H9 (cell line): ENCODE data around the gene NOP56. TPM values are rescaled to one million over a fixed set of nuclear protein-coding genes. Genes with fewer than 3 reads are reported as not detected.

Experiments used
- DNase-seq: peaks from one replicate; pipeline ENCODE4 v3.0.0-alpha.2; 2017
- H2AFZ ChIP-seq: one replicate; pipeline ENCODE4 v1.6.1; 2013; ENCODE audit warnings: mild to moderate bottlenecking, low read length, control low read depth, moderate library complexity
- H2AK5ac ChIP-seq: 2 replicates; pipeline ENCODE4 v1.6.1; 2013; ENCODE audit warnings: low read length, control low read depth, mixed read lengths; ENCODE audit not compliant: insufficient read length
- H2BK120ac ChIP-seq: one replicate; pipeline ENCODE4 v1.6.1; 2013; ENCODE audit warnings: low read depth, mild to moderate bottlenecking, low read length, control low read depth, inconsistent platforms; ENCODE audit not compliant: poor library complexity, severe bottlenecking
- H2BK12ac ChIP-seq: 2 replicates; pipeline ENCODE4 v1.6.1; 2013; ENCODE audit warnings: low read length, control low read depth, mixed read lengths, low read depth; ENCODE audit not compliant: insufficient read length
- H2BK15ac ChIP-seq: 2 replicates; pipeline ENCODE4 v1.6.1; 2013; ENCODE audit warnings: low read depth, low read length, control low read depth
- H2BK20ac ChIP-seq: one replicate; pipeline ENCODE4 v1.6.1; 2013; ENCODE audit warnings: low read depth, mild to moderate bottlenecking, low read length, control low read depth, inconsistent platforms; ENCODE audit not compliant: poor library complexity, severe bottlenecking
- H2BK5ac ChIP-seq: 2 replicates; pipeline ENCODE4 v1.6.1; 2013; ENCODE audit warnings: low read length, control low read depth, mixed read lengths; ENCODE audit not compliant: insufficient read length
- H3K14ac ChIP-seq: 2 replicates; pipeline ENCODE4 v1.6.1; 2013; ENCODE audit warnings: low read length, control low read depth; ENCODE audit not compliant: insufficient read depth
- H3K18ac ChIP-seq: 2 replicates; pipeline ENCODE4 v1.6.1; 2013; ENCODE audit warnings: low read depth, mild to moderate bottlenecking, mixed read lengths, low read length, control low read depth; ENCODE audit not compliant: insufficient read length
- H3K23ac ChIP-seq: 2 replicates; pipeline ENCODE4 v1.6.1; 2013; ENCODE audit warnings: low read length, control low read depth, mixed read lengths, low read depth; ENCODE audit not compliant: insufficient read length
- H3K23me2 ChIP-seq: 2 replicates; pipeline ENCODE4 v1.6.1; 2013; ENCODE audit warnings: low read depth, mild to moderate bottlenecking, mixed read lengths, low read length, control low read depth; ENCODE audit not compliant: insufficient read length, poor library complexity, severe bottlenecking
- H3K27ac ChIP-seq: 2 replicates; pipeline ENCODE4 v1.5.1; 2013; ENCODE audit warnings: low read length, control low read depth, mixed read lengths, low read depth; ENCODE audit not compliant: insufficient read length
- H3K27me3 ChIP-seq: 2 replicates; pipeline ENCODE4 v1.6.1; 2013; ENCODE audit warnings: low read length, control low read depth, inconsistent platforms; ENCODE audit not compliant: insufficient read depth
- H3K4ac ChIP-seq: 2 replicates; pipeline ENCODE4 v1.6.1; 2013; ENCODE audit warnings: low read depth, mild to moderate bottlenecking, control low read depth, inconsistent platforms, low read length, moderate library complexity
- H3K4me1 ChIP-seq: 2 replicates; pipeline ENCODE4 v1.6.1; 2013; ENCODE audit warnings: low read length, control low read depth, inconsistent platforms; ENCODE audit not compliant: insufficient read depth
- H3K4me2 ChIP-seq: 2 replicates; pipeline ENCODE4 v1.6.1; 2013; ENCODE audit warnings: low read length, control low read depth, mixed read lengths; ENCODE audit not compliant: insufficient read length, insufficient read depth
- H3K56ac ChIP-seq: 2 replicates; pipeline ENCODE4 v1.6.1; 2013; ENCODE audit warnings: low read depth, mild to moderate bottlenecking, mixed read lengths, low read length, control low read depth; ENCODE audit not compliant: insufficient read length
- H3K79me1 ChIP-seq: 2 replicates; pipeline ENCODE4 v1.6.1; 2013; ENCODE audit warnings: low read depth, mild to moderate bottlenecking, moderate library complexity, low read length, control low read depth, inconsistent platforms; ENCODE audit not compliant: insufficient read depth, poor library complexity, severe bottlenecking
- H3K79me2 ChIP-seq: 2 replicates; pipeline ENCODE4 v1.6.1; 2013; ENCODE audit warnings: low read length, control low read depth, inconsistent platforms; ENCODE audit not compliant: insufficient read depth
- H3K9ac ChIP-seq: 2 replicates; pipeline ENCODE4 v1.6.1; 2013; ENCODE audit warnings: low read length, control low read depth, mixed read lengths; ENCODE audit not compliant: insufficient read length; ENCODE audit errors: extremely low read depth
- H3K9me3 ChIP-seq: one replicate; pipeline ENCODE4 v1.6.1; 2013; ENCODE audit warnings: low read depth, low read length, inconsistent platforms; ENCODE audit not compliant: control insufficient read depth
- H3T11ph ChIP-seq: one replicate; pipeline ENCODE4 v1.6.1; 2013; ENCODE audit warnings: mild to moderate bottlenecking, low read length, control low read depth, inconsistent platforms
- H4K20me1 ChIP-seq: one replicate; pipeline ENCODE4 v1.6.1; 2013; ENCODE audit not compliant: control insufficient read depth, insufficient read length, insufficient read depth
- H4K5ac ChIP-seq: 2 replicates; pipeline ENCODE4 v1.6.1; 2013; ENCODE audit warnings: low read depth, mild to moderate bottlenecking, mixed read lengths, low read length, control low read depth; ENCODE audit not compliant: insufficient read length
- H4K8ac ChIP-seq: replicated peaks from 2 replicates; pipeline ENCODE4 v1.6.1; 2013; ENCODE audit warnings: low read length, control low read depth, mixed read lengths, low read depth; ENCODE audit not compliant: insufficient read length
- H4K91ac ChIP-seq: 2 replicates; pipeline ENCODE4 v1.6.1; 2013; ENCODE audit warnings: low read depth, mild to moderate bottlenecking, moderate library complexity, mixed read lengths, low read length, control low read depth; ENCODE audit not compliant: insufficient read length
- H3K27ac Mint-ChIP-seq, 3 experiments: 2 replicates in 2 of 3; 3 replicates in 1 of 3; pipeline ENCODE4 v1.8.0; 2020 to 2021; ENCODE audit warnings: mixed read lengths in 3 of 3, mild to moderate bottlenecking in 1 of 3, moderate library complexity in 1 of 3
- H3K27me3 Mint-ChIP-seq: 2 replicates; pipeline ENCODE4 v1.8.0; 2021; ENCODE audit warnings: low read depth, mild to moderate bottlenecking, moderate library complexity, mixed read lengths
- H3K36me3 Mint-ChIP-seq, 3 experiments: 2 replicates in 2 of 3; 3 replicates in 1 of 3; pipeline ENCODE4 v1.8.0; 2020 to 2021; ENCODE audit warnings: low read depth in 3 of 3, mixed read lengths in 3 of 3; ENCODE audit not compliant: insufficient read depth in 1 of 3
- H3K4me1 Mint-ChIP-seq, 2 experiments: 2 replicates each; pipeline ENCODE4 v1.8.0; 2020; ENCODE audit warnings: mixed read lengths in 2 of 2
- H3K4me3 Mint-ChIP-seq, 2 experiments: 2 replicates in 1 of 2; 3 replicates in 1 of 2; pipeline ENCODE4 v1.8.0; 2020 to 2021; ENCODE audit warnings: mild to moderate bottlenecking in 2 of 2, mixed read lengths in 2 of 2, moderate library complexity in 1 of 2
- H3K9me3 Mint-ChIP-seq, 2 experiments: 2 replicates in 1 of 2; 3 replicates in 1 of 2; pipeline ENCODE4 v1.8.0; 2020; ENCODE audit warnings: mild to moderate bottlenecking in 2 of 2, mixed read lengths in 2 of 2, moderate library complexity in 1 of 2
- CTCF ChIP-seq: fragments of 200-600 bp; sonication (generic); conservative IDR thresholded peaks from 3 replicates; pipeline ENCODE4 v1.8.0; 2021; ENCODE audit warnings: antibody characterized with exemption, mild to moderate bottlenecking
- WGBS: extraction: QIAGEN DNeasy Blood & Tissue Kit; methylation state at CpG from one replicate; pipeline ENCODE4 v1.1.7; 2013; ENCODE audit warnings: missing lambda C conversion rate, low lambda C conversion rate, mixed read lengths; ENCODE audit not compliant: insufficient read length; ENCODE audit errors: extremely low coverage; 5-methylcytosine and 5-hydroxymethylcytosine counted together
- total RNA-seq: library from RNA; stranded (reverse); gene quantifications from 2 replicates; pipeline ENCODE4 v1.2.1, GENCODE V29; 2021

The NOP56 gene
- total RNA-seq, 1 experiment from 2014 or later, result 774 TPM

- Histone ChIP-seq H4K20me1 (peaks cover 4% of the 10 kb centered on the region), H3K9ac (no peak overlapping the region), H3K23me2 (peaks cover 4% of the 10 kb centered on the region), H4K8ac (no peak overlapping the region), H3K79me1 (no peaks in the 10 kb centered on the region), H2BK5ac (no peak overlapping the region), H3K4ac (no peak overlapping the region), H3K4me2 (no peak overlapping the region), H3K9me3 (no peaks in the 10 kb centered on the region), H3K79me2 (no peaks in the 10 kb centered on the region), H2BK120ac (no peak overlapping the region), H2BK12ac (no peak overlapping the region), H4K91ac (no peak overlapping the region), H2AFZ (no peak overlapping the region), H3K27me3 (peaks cover 55% of the 10 kb centered on the region), H2BK20ac (no peak overlapping the region), H3T11ph (no peak overlapping the region), H3K56ac (no peak overlapping the region), H2BK15ac (no peak overlapping the region), H3K18ac (no peak overlapping the region), H3K27ac (no peak overlapping the region), H3K23ac (no peak overlapping the region), H3K4me1 (no peaks in the 10 kb centered on the region), H4K5ac (no peak overlapping the region), H3K14ac (no peak overlapping the region), H2AK5ac (no peak overlapping the region)
- DNase-seq, result no peak
- Mint-ChIP-seq H3K36me3 (peaks cover 0 to 5% (median 0%) of the 10 kb centered on the region in 3 experiments; a peak in 2 of 7 replicates), H3K27ac (no peak overlapping the region), H3K27me3 (peaks cover 86% of the 10 kb centered on the region), H3K4me1 (peaks cover 20 to 39% of the 10 kb centered on the region in 2 experiments), H3K4me3 (peak overlapping the region; percentile 81 to 86; a peak in 4 of 5 replicates), H3K9me3 (peaks cover 2 to 3% of the 10 kb centered on the region in 2 experiments)
- no CpG with 5 or more reads among the region's 8 CpGs for WGBS
- TF ChIP-seq CTCF, result no peak
Measured at GRCh38 chr20:2691127-2691526, 38.7 kb downstream of the NOP56 start.
